ACC112 (cell line): ENCODE results near the gene GSG1L.

Experiments used
- H2AFZ ChIP-seq: fragments of 200-600 bp; sonication (generic); one replicate; pipeline ENCODE4 v1.6.0; 2017; ENCODE audit warnings: antibody characterized with exemption, low read length; ENCODE audit not compliant: unreplicated experiment
- H3K27ac ChIP-seq: fragments of 200-600 bp; sonication (generic); 2 replicates; pipeline ENCODE4 v1.5.1; 2014; ENCODE audit warnings: low read depth, mild to moderate bottlenecking, antibody characterized with exemption, low read length, moderate library complexity
- H3K27me3 ChIP-seq: fragments of 200-600 bp; sonication (generic); 2 replicates; pipeline ENCODE4 v1.6.1; 2014; ENCODE audit warnings: mild to moderate bottlenecking, antibody characterized with exemption, low read length, moderate library complexity, mixed read lengths; ENCODE audit not compliant: insufficient read depth
- H3K36me3 ChIP-seq: fragments of 200-600 bp; sonication (generic); 2 replicates; pipeline ENCODE4 v1.6.1; 2016; ENCODE audit warnings: mild to moderate bottlenecking, antibody characterized with exemption, low read length, moderate library complexity, mixed read lengths; ENCODE audit not compliant: insufficient read depth
- H3K4me1 ChIP-seq: fragments of 200-600 bp; sonication (generic); one replicate; pipeline ENCODE4 v1.6.1; 2016; ENCODE audit warnings: low read length, mixed read lengths; ENCODE audit not compliant: insufficient read depth, unreplicated experiment, control insufficient read depth
- H3K4me3 ChIP-seq: fragments of 200-600 bp; sonication (generic); 2 replicates; pipeline ENCODE4 v1.5.1; 2014; ENCODE audit warnings: mild to moderate bottlenecking, low read depth, low read length
- H3K79me2 ChIP-seq: fragments of 200-600 bp; sonication (generic); one replicate; pipeline ENCODE4 v1.6.0; 2016; ENCODE audit warnings: low read length; ENCODE audit not compliant: control insufficient read depth, unreplicated experiment, insufficient read depth

The GSG1L gene

DNA sequence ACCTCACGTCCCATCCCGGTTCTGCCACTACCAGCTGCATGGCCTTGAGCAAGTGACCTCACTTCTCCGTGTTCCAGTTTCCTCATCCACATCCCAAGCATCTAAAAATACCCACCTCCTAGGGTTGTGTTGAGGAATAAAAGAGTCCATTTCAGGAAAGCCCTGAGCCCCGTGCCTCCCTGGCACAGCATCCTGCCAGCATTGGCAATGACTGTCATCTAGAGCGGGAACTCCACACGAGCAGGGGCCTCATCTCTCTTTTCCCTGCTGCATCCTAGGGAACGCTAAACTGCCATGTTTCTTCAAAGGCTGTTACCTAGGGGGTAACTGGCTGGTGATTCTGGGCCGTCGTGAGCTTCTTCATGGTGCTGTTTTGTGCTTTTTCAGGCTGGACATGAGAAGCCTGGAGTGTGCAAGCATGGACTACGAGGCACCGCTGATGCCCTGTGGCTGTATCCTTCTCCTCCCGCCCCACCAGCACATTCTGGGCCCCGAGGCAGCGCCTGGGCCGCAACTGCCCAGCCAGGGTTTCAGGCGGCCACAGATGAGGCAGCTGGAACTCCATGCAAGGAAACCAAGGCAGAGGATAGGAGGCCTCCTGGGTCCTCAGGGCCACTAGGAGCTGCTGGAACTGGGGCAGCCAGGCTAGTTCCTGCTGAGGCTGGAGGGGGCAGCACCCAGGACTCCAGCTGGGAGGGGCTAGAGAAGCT, 292.2 kb downstream of the GSG1L start:
- Histone ChIP-seq H3K79me2 (no peaks in the 10 kb centered on the region), H3K4me3 (no peak overlapping the region), H3K4me1 (peaks cover 7% of the 10 kb centered on the region), H3K36me3 (no peaks in the 10 kb centered on the region), H3K27me3 (no peaks in the 10 kb centered on the region), H3K27ac (no peak overlapping the region), H2AFZ (no peak overlapping the region)

DNA sequence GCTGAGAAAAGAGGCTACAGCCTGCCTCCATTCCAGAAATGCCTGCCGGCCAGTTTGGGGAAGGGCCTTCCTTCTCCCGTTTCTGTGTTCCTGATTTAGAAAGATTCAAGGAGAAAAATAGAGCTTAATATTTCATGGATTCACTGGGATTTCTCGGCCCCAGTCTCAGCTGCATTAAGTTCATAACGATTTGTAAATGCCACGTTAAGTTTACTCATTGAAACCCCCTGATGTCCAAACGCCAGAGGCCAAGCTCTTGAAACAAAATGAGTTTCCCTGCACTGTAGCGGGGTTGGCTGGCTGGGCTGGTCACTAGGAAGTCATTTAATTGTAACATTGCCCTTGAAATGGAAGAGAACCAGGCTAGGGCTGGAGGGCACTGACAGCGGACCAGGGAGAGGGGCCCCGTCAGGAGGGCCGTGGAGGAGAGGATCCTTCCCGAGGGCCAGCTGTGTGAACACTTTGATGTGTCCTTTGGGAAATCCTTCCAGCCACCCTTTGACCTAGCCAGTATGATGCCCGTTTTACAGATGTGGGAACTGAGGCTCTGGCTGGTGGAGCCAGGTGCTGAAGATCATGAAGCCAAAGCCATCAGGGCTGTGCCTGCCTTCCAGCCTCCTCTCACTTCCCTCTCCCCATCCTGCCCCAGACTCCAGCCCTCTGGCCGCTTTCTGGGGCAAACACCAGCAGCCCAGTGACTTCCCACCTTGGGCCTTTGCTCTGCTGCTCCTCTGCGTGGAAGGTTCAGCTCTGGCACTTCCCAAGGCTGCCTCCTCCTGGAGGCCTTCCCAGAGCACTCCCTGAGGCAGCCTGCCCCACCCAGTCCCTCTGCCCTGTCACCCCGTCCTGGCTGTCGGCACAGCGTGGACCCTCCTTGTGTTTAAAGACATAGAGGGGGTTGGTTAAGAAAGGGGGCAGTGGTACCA, 293.0 kb downstream of the GSG1L start:
- Histone ChIP-seq H3K4me3 (no peak overlapping the region), H3K27me3 (no peaks in the 10 kb centered on the region), H3K36me3 (no peaks in the 10 kb centered on the region), H3K27ac (no peak overlapping the region), H2AFZ (no peak overlapping the region), H3K79me2 (no peaks in the 10 kb centered on the region), H3K4me1 (peaks cover 7% of the 10 kb centered on the region)

DNA sequence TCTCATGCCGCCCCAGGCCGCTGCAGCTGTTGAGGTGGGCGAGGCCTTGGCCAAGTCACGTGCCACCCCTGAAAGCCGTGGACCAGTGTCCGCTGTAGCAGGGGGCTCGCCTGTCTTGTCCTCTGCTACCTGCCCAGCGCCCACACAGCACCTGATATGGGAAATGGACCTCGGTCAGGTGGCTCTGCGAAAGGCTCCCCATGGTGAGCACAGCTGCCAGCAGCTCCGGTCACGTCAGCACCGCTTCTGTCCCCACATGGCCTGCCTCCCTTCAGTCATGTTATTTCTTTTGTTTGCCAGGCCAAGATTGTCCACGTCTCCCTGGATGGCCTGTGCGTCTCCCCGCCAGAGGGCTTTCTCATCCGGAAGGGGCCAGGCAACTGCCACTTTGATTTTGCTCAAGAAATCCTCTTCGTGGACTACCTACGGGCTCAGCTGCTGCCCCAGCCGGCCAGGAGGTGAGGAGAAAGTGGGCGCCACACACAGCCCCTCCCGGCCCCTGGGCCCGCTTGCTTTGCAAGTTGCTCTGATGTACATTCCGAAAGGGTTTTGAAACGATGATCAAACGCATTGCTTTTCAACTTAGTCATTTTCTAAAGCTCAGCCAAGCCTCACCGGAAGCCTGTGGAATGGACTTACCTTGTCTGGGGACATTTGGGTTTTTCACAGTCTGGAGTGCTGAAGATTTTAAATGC, 293.8 kb downstream of the GSG1L start:
- Histone ChIP-seq H3K27ac (no peak overlapping the region), H2AFZ (no peak overlapping the region), H3K36me3 (peaks cover 2% of the 10 kb centered on the region; the same call in 1 of the 2 replicates), H3K27me3 (no peaks in the 10 kb centered on the region), H3K4me3 (no peak overlapping the region), H3K79me2 (no peaks in the 10 kb centered on the region), H3K4me1 (peaks cover 7% of the 10 kb centered on the region)

DNA sequence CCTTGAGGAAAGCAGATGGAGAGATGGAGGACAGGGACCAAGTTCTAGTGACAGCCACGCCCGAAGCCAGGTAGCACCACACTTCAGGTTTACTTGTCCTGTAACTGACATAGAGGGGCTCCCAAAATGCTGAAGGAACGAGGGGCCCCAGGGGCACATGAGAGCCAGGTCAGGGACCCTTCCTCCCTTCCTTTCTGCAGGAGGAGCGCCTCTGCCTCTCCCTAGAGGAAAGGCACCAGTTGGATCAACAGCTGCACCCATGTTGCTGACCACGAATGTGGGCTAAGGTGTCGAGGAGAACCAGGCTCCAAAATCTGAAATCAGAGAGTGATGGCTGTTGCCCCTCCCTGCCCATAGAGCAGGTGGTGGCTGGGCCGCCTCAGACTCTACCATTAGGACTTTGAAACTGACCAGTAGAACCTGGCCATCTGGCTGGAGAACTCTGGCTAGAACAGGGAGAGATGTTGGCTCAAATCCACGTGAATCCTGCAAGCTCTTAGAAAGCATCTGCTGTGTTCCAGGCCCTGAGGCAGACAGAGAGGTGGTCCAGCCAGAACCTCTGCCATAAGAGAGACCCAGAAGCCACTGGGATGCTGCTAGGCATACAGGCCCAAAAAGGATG, 294.8 kb downstream of the GSG1L start:
- Histone ChIP-seq H3K4me3 (no peak overlapping the region), H3K79me2 (no peaks in the 10 kb centered on the region), H3K27me3 (no peaks in the 10 kb centered on the region), H2AFZ (no peak overlapping the region), H3K27ac (no peak overlapping the region), H3K36me3 (peaks cover 11% of the 10 kb centered on the region), H3K4me1 (peaks cover 7% of the 10 kb centered on the region)

DNA sequence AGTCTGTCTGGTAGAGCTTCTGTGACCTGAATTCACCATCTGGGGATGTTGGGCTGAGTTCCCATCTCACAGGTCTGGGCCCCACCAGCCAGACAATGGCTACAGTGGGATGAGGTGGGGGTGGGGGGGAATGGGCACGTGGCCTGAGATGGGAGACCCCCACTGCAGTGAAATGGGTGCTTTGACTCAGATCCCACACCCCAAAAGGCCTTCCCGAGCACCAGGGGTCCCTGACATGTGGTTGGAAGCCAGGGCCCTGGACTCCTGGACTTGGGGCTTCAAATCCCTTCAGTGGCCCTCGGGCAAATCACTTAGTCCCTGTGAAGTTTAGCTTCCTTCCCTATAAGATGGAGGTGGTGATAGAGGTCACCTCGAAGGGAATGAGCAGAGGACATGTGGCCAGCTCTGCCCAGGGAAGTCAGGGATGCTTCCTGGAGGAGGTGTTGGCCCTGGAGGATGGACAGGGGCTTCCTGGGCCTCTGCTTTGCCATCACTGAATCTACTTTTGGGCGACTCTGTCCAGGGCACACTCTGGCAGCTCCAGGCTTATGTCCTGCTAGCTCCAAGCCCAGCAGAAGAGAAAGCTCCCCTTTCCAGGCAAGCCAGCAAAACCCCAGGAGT, 295.4 kb downstream of the GSG1L start:
- Histone ChIP-seq H2AFZ (no peak overlapping the region), H3K36me3 (peaks cover 14% of the 10 kb centered on the region), H3K4me1 (peaks cover 7% of the 10 kb centered on the region), H3K79me2 (no peaks in the 10 kb centered on the region), H3K27ac (no peak overlapping the region), H3K27me3 (no peaks in the 10 kb centered on the region), H3K4me3 (no peak overlapping the region)

DNA sequence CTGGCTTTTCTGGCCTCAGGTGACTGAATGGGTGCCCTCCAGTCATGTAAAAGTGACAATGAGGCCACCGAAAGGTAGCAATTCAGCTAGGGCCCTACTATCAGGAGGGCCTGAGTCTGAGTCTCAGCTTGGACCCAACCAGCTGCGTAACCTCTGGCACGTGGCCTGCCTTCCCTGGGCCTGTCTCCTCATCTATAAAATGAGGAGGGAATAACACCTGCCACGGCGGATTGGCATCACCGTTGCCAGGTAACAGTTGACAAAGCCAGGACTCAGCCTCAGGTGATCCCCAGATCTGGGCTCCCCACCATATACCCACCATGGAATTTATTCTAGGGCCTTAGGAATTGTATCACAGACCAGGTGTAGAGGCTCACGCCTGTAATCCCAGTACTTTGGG, 296.4 kb downstream of the GSG1L start:
- Histone ChIP-seq H3K27me3 (no peaks in the 10 kb centered on the region), H2AFZ (no peak overlapping the region), H3K27ac (no peak overlapping the region), H3K79me2 (no peaks in the 10 kb centered on the region), H3K36me3 (peaks cover 14% of the 10 kb centered on the region), H3K4me3 (no peak overlapping the region), H3K4me1 (peaks cover 13% of the 10 kb centered on the region)

DNA sequence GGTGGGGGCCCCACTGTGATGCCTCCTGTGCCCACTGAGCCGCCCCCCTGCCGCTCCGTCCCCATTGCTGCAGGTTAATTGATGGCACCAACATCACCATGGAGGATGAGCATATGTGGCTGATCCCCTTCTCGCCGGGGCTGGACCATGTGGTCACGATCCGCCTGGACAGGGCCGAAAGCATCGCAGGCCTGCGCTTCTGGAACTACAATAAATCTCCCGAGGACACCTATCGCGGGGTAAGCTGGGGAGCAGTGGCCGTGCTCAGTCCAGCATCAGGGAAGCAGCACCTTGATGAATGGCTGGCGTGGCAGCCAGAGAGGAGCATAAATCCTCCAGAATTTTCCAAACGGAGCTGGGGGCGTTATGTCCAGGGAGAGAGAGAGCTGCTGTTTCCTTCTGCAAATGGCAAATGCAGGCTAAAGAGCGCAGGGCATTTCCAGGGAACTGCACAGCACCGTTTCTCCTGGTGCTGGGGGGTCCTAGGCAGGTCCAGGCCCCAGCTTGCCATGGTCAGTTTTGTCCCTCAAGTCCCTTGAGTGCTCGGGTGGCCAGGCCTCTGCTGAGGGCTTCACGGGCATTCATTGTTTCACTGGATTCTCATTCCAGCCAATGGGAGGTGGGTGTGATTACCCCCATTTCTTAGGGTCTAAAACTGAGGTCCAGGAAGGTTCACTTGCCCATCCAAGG, 297.1 kb downstream of the GSG1L start:
- Histone ChIP-seq H3K4me3 (no peak overlapping the region), H3K36me3 (peaks cover 14% of the 10 kb centered on the region), H3K4me1 (peaks cover 13% of the 10 kb centered on the region), H3K79me2 (no peaks in the 10 kb centered on the region), H3K27ac (no peak overlapping the region), H2AFZ (no peak overlapping the region), H3K27me3 (no peaks in the 10 kb centered on the region)

DNA sequence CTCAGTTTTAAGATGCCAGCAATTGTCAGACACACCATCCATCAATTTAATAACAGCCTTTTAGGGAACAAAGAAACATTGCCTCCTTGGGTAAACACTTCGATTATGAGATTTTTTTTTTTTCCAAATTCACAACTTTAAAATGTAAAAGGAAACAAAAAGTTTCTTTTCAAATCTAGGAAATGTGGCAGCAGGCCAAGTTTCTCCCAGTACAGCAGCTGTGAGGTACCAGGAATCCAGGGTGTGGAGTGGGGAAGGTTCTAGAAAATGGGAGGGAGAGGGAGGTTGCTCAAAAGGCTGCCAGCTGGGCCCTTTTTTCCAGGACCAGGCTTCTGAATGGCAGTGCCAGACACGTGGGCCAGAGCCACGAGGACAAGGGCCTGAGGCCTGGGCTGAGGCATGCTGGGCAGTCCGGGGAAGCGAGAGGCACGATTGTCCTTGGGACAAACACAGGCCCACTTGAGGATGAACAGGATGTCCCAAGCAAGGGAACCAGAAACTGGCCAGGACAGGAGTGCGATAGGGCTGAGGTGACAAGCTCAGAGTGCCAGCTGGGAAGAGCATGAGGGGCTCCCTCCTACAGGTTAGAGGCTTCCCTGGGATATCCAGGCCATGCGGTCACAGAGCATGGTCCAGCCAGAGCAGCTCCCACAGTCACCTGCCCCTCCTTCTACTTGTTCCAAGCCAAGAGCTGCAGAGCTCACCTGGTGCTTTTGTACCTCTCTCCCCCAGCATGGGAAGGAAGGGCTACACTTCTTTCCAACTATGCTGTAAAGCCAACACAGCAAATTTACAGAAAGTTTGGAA, 298.4 kb downstream of the GSG1L start:
- Histone ChIP-seq H3K27me3 (no peaks in the 10 kb centered on the region), H3K79me2 (no peaks in the 10 kb centered on the region), H3K27ac (no peak overlapping the region), H3K4me1 (peaks cover 13% of the 10 kb centered on the region), H2AFZ (no peak overlapping the region), H3K4me3 (no peak overlapping the region), H3K36me3 (peaks cover 14% of the 10 kb centered on the region)

DNA sequence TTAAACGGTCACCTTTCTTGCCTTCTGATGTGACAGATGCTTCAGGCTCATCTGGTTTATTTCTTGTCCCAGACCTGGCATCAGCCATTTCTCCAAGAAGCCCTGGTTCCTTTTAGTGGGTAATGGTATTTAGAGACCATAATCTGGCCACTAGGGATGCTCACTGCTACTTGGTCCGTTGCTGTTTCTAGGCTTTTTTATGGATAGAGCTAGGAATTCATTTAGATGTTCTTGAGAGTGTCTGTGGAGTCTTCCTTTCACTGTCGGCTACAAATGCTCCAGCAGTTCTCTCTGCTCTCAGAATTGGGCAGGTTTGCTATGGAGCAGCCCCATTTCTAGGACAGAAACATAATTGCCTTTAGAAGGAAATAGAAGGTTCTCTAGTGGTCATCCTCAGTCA, 299.1 kb downstream of the GSG1L start:
- H3K36me3 ChIP-seq, result peaks cover 14% of the 10 kb centered on the region

More for the DNA sequence above, 299.1 kb downstream of the GSG1L start:
- no peaks in the 10 kb centered on the region for H3K79me2 ChIP-seq
- H3K27me3 ChIP-seq, result no peaks in the 10 kb centered on the region
- no peak overlapping the region for H2AFZ ChIP-seq
- H3K4me1 ChIP-seq, result peaks cover 12% of the 10 kb centered on the region
- H3K27ac ChIP-seq, result no peak overlapping the region
- no peak overlapping the region for H3K4me3 ChIP-seq
